ENCODE data around the gene ANKRD35.
A peak's percentile ranks its signal among the peaks of the same experiment; 100 is the strongest.

The ANKRD35 gene

DNA sequence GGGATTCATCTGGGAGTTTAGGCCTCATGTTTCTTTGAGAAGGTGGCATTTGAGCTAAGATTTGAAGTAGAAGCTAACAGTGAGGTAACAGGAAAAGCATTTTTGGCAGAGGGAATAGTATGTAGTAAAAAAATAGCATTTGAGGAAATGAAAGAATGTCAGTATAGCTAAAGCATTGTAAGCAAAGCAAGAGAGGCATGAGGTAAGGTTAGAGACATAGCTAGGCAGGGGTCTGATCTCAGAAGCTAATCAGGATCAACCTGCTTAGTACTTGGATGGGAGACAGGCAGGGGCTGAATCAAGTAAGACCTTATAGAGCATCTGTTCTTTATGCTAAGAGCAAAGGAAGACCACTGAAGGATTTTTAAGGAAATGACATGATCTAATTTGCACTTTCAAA lies 57.7 kb downstream of the ANKRD35 start:
- Histone ChIP-seq H3F3A (ENCODE audit: insufficient read depth) (no peaks in the 10 kb centered on the region), H3K4me3 (ENCODE audit: insufficient read depth, low read length, poor library complexity, severe bottlenecking) (no peak overlapping the region), H3K36me3 (ENCODE audit: low read length) (peaks cover 45% of the 10 kb centered on the region), H3K27me3 (ENCODE audit: low read length) (no peaks in the 10 kb centered on the region), H3K9me3 (ENCODE audit: insufficient read depth, low read length) (no peaks in the 10 kb centered on the region), H3K4me2 (ENCODE audit: low read depth, low read length, poor library complexity, severe bottlenecking) (no peak overlapping the region), H2AFZ (ENCODE audit: low read depth, low read length, severe bottlenecking) (no peak overlapping the region), H4K20me1 (ENCODE audit: low read depth, low read length) (no peaks in the 10 kb centered on the region), H3K9me2 (replicated peaks; ENCODE audit: insufficient read depth, low read length) (no peaks in the 10 kb centered on the region), H3K9ac (ENCODE audit: low read length) (no peak overlapping the region), H3K27ac (ENCODE audit: low read depth, low read length) (no peak overlapping the region), H3K79me2 (ENCODE audit: insufficient read depth, low read length) (peaks cover 25% of the 10 kb centered on the region)
- TF ChIP-seq, protein P1, sequence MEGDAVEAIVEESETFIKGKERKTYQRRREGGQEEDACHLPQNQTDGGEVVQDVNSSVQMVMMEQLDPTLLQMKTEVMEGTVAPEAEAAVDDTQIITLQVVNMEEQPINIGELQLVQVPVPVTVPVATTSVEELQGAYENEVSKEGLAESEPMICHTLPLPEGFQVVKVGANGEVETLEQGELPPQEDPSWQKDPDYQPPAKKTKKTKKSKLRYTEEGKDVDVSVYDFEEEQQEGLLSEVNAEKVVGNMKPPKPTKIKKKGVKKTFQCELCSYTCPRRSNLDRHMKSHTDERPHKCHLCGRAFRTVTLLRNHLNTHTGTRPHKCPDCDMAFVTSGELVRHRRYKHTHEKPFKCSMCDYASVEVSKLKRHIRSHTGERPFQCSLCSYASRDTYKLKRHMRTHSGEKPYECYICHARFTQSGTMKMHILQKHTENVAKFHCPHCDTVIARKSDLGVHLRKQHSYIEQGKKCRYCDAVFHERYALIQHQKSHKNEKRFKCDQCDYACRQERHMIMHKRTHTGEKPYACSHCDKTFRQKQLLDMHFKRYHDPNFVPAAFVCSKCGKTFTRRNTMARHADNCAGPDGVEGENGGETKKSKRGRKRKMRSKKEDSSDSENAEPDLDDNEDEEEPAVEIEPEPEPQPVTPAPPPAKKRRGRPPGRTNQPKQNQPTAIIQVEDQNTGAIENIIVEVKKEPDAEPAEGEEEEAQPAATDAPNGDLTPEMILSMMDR (IDR thresholded peaks at IDR 0.05; ENCODE audit: insufficient read depth, low read length, poor library complexity, severe bottlenecking), result no peak
- no peak for TF ChIP-seq EZH2phosphoT487 (conservative IDR thresholded peaks at IDR 0.05; ENCODE audit: low read length)

DNA sequence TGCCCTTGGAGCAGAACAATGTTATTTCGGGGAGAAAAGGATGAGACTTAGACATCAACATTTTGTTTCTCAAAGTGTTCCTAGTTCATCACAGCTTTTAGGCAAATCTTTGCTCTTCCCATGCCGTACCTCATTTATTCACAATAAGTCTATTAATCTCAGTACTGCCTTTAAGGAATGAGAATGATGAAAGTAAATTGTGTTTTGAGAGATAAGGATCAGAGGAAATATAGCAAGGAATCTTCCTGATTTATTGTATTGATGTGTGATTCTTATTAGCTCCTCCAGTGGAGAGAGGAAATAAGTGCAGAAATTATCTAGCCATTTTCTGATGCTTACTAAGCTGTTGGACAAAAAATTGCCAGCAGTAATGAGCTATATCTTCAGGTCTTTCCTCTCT lies 59.6 kb downstream of the ANKRD35 start:
- no peak overlapping the region for H3K9ac ChIP-seq (ENCODE audit: low read length)
- H3K36me3 ChIP-seq (ENCODE audit: low read length), result peaks cover 41% of the 10 kb centered on the region
- H3K27ac ChIP-seq (ENCODE audit: low read depth, low read length), result no peak overlapping the region

DNA sequence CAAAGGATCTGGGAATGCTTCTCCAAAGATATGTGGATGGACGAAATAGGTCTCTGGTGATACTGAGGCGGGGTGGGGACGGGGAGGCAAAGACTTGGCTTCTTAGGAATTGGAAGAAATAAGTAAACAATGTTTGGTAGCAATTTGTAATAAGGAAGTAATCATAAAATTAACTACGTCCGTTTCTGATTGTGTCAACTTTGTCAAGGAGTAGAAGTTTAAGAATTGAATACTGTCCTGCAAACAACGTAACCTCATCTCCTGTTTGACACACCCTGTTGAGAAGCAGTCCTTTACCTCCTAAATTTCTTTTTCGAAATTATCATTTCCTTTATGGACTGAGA lies 61.2 kb downstream of the ANKRD35 start:
- peak overlapping the region; percentile 91 for H2AFZ ChIP-seq (ENCODE audit: low read depth, low read length, severe bottlenecking)
- no peaks in the 10 kb centered on the region for H3K27me3 ChIP-seq (ENCODE audit: low read length)
- H3F3A ChIP-seq (ENCODE audit: insufficient read depth), result no peaks in the 10 kb centered on the region
- no peaks in the 10 kb centered on the region for H3K9me3 ChIP-seq (ENCODE audit: insufficient read depth, low read length)
- H3K9ac ChIP-seq (ENCODE audit: low read length), result peak overlapping the region; percentile 84
- no peaks in the 10 kb centered on the region for H3K9me2 ChIP-seq (replicated peaks; ENCODE audit: insufficient read depth, low read length)
- H3K79me2 ChIP-seq (ENCODE audit: insufficient read depth, low read length), result peaks cover 25% of the 10 kb centered on the region
- TF ChIP-seq, protein P1 (IDR thresholded peaks at IDR 0.05; ENCODE audit: insufficient read depth, low read length, poor library complexity, severe bottlenecking), result no peak
- no peak for TF ChIP-seq EZH2phosphoT487 (conservative IDR thresholded peaks at IDR 0.05; ENCODE audit: low read length)
- peak overlapping the region; percentile 81 for H3K4me3 ChIP-seq (ENCODE audit: insufficient read depth, low read length, poor library complexity, severe bottlenecking)
- H3K36me3 ChIP-seq (ENCODE audit: low read length), result peaks cover 33% of the 10 kb centered on the region
- peak overlapping the region; percentile 55 for H3K27ac ChIP-seq (ENCODE audit: low read depth, low read length)
- no peaks in the 10 kb centered on the region for H4K20me1 ChIP-seq (ENCODE audit: low read depth, low read length)
- H3K4me2 ChIP-seq (ENCODE audit: low read depth, low read length, poor library complexity, severe bottlenecking), result peak overlapping the region; percentile 97

More for the DNA sequence above, 59.6 kb downstream of the ANKRD35 start:
- Histone ChIP-seq H3K9me2 (replicated peaks; ENCODE audit: insufficient read depth, low read length) (no peaks in the 10 kb centered on the region), H3K27me3 (ENCODE audit: low read length) (no peaks in the 10 kb centered on the region), H3K4me2 (ENCODE audit: low read depth, low read length, poor library complexity, severe bottlenecking) (peak overlapping the region; percentile 97), H3F3A (ENCODE audit: insufficient read depth) (no peaks in the 10 kb centered on the region), H4K20me1 (ENCODE audit: low read depth, low read length) (no peaks in the 10 kb centered on the region), H3K9me3 (ENCODE audit: insufficient read depth, low read length) (no peaks in the 10 kb centered on the region), H3K4me3 (ENCODE audit: insufficient read depth, low read length, poor library complexity, severe bottlenecking) (no peak overlapping the region), H2AFZ (ENCODE audit: low read depth, low read length, severe bottlenecking) (no peak overlapping the region), H3K79me2 (ENCODE audit: insufficient read depth, low read length) (peaks cover 25% of the 10 kb centered on the region)
- no peak for TF ChIP-seq EZH2phosphoT487 (conservative IDR thresholded peaks at IDR 0.05; ENCODE audit: low read length)
- TF ChIP-seq, protein P1 (IDR thresholded peaks at IDR 0.05; ENCODE audit: insufficient read depth, low read length, poor library complexity, severe bottlenecking), result no peak
